ENCODE data around the gene GPN1.
"Not testable (repeated sequence)": the region's sequence is repeated elsewhere in the genome, so short reads cannot be mapped to it uniquely, and the experiment has no call there.

The GPN1 gene

DNA sequence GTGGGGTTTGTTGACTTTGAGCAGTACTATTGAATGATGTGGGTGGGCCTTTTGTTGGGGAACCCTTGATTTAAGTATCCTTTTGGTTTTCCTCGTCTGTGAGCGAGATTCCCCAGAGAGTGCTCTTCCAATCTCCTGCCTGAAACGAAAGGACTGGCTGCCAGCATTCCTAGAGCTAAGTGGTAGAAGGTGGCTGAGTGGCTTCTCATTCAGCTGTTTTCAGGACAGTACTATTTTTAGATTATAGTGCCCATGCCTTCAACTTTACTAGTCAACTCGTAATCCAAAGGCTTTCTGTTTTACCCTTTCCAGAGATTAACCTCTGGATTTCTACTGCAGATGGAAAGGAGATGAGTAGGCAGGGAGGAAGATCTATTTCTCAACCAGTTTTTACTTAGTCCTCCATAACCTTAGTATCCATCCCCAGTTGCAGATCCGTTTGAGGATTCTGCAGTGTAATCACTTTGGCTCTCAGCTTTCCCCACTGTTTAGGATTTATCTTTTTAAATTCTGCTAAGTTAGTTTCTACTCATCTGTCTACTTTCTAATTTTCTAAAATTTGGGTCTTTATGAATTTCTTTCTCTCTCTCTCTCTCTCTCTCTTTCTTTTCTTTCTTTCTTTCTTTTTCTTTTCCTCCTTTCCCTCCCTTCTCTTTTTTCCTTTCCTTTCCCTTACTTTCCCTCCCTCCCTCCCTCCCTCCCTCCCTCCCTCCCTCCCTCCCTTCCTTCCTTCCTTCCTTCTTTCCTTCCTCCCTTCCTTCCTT, 44.1 kb downstream of the GPN1 start:
- no peak for DNase-seq

DNA sequence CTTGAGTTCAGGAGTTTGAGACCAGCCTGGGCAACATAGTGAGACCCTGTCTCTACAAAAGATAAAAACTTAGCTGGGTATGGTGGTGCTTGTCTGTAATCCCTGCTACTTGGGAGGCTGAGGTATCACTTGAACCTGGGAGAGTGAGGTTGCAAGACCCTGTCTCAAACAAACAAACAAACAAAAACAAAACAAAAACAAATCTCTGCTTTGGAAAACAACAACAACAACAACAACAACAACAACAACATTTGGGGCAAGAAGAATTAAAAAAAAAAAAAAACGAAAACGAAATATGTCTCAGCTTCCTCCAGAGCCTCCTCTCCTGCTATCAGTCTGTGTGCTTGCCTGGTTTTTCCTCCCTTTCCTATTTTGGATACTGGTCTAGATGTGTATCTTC, 51.7 kb downstream of the GPN1 start:
- no peak for DNase-seq

DNA sequence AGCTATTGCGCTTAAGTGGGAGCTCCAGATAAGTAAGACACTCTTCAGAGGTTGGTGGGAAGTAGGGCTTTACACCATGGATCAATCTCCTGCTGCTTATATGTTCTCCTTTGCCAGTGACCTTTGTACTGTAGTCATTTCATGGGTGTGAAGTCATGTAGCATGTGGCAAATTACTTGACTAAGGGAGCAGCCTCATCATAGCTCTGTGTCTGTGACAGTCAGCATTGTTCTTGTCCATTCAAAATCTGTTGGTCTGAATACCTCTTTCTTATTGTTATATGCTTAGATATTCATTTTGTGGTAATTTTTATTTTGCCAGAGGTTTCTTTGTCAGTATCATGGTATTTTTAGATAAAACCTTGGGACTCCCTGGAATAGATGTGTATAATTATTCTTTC, 53.0 kb downstream of the GPN1 start:
- DNase-seq: no peak

DNA sequence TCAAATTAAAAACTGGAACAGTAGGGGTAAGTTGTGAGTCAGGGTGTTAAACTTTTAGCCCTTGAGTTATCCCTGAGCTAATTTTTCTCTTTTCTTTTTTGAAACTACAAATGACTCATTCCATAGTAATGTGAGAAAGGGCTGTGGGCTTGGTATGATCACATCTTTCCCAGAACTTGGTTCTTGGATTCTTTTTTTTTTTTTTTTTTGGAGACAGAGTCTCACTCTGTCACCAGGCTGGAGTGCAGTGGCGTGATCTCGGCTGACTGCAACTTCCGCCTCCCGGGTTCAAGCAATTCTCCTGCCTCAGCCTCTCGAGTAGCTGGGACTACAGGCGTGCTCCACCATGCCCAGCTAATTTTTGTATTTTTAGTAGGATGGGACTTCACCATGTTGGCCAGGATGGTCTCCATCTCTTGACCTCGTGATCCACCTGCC, 53.5 kb downstream of the GPN1 start:
- DNase-seq: not testable (repeated sequence)

DNA sequence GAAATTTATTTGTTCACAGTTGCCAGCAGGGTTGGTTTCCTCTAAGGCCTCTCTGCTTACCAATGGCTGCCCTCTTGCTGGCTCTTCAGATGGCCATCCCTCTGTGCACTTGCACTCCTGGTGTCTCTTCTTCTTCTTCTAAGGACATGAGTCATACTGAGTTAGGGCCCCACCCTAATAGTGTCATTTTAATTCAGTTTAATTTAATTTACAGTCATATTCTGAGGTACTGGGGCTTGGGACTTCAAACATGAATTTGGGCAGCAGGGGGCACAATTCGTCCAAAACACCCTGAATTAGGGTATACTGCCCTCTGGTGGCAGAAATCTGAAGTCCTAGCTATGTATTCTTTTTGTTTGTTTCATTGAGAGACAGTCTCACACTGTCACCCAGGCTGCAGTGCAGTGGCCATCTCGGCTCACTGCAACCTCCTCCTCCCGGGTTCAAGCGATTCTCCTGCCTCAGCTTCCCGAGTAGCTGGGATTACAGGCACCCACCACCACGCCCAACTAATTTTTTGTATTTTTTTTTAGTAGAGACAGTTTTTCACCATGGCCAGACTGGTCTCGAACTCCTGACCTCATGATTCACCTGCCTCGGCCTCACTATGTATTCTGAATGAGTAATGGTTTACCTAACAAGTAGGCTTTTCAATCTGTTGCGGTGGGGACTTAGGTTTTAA, 54.7 kb downstream of the GPN1 start:
- DNase-seq: peak; percentile 84 to 94

DNA sequence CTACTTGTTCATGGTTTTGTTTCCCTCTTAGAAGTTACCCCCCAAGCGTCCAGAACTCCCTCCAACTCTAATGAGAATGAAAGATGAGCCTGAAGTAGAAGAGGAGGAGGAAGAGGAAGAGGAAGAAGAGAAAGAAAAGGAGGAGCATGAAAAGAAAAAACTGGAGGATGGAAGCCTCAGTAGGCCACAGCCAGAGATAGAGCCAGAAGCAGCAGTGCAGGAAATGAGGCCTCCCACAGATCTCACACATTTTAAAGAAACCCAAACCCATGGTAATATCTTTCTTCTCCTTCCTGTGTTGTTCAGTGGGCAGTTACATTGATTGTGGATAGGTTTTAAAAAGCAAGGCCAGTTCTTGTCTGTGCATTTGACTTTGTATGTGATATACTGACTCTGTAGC, 56.2 kb downstream of the GPN1 start:
- peak in 1 of 2 donors; percentile 32 for DNase-seq

DNA sequence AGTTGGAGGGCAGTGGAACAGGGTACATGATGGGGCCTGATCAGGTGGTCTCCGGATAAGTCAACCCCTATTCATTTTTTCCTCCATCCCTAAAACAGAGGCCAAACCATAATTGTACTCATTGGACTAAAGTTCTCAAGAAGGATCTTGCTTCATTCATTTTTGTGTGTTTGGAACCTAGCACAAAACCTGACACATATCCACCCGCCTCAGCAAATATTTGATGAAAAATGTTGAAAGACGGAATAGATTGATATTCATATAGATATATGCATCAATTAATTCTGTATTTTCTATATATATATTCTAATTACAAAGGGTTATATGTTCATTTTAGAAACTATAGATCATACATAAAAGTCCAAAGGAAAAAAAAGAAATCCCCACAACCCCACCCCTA, 56.7 kb downstream of the GPN1 start:
- no peak for DNase-seq

DNA sequence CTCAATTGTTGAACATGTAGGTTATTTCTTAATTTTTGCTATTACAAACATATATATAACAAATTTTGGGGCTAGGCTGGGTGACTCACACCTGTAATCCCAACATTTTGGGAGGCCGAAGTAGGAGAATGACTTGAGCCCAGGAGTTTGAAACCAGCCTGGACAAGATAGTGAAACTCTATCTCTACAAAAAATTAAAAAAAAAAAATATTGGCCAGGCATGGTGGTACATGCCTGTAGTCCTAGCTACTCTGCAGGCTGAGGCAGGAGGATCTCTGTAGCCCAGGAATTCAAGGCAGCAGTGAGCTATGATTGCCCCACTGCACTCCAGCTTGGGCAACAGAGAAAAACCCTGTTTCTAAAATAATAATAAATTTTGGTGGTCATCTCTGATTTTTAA, 58.4 kb downstream of the GPN1 start:
- no peak for DNase-seq

DNA sequence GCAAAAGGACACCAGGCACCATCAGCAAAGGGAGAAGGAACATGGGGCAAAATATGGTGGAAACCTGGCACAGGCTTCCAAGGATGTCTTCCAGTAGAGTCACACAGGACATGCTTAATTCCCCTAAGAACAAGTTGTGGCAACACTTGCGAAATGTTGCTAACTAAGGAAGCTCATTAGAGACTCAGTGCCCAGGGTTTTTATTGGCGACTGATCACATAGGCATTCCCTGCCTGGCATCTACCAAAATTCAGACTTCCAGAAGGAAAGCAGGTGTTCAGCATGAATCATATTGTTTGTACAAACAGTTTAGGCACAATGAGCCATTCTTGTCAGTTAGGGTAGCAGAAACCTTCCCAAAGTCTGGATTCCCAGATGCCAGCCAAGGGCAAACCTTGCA, 60.6 kb downstream of the GPN1 start:
- DNase-seq: no peak

DNA sequence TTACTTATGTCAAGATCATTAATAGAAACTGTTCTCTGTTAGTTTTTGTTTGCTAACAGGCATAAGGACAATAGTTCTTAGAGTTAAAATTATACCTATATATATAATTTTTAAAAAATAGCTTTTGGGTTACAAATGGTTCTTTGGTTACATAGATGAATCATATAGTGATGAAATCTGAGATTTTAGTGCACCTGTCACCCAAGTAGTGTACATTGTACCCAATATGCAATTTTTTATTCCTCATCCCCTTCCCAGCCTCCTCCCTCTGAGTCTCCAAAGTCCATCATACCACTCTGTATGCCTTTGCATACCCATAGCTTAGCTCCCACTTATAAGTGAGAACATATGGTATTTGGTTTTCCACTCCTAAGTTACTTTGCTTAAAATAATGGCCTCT, 61.2 kb downstream of the GPN1 start:
- no peak for DNase-seq

DNA sequence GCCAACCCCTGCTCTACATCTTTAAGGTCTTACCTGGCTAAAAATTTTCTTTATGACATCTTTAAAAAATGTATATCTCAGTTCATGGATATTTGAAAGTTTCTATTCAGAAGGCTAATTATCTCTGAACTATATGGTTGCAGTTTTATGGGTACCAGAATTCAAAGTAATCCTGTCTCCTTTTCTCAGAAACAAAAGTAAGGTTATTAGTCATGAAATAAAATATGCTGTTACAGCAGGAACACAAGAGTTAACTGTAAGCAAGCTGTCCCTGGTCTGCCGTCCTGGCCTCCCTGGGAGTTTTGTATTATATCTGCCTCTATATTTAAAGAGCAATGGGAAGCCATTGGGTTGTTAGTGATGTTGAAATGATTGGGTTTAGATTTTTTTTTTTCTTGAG, 68.8 kb downstream of the GPN1 start:
- DNase-seq: no peak
